GM19395 (cell line): ENCODE results near the gene DLX3.

Source experiments
- ATAC-seq: cut with Tn5 transposase; IDR thresholded peaks from one replicate; pipeline ENCODE4 v1.9.1; 2021; ENCODE audit warnings: mild to moderate bottlenecking, moderate library complexity; ENCODE audit not compliant: unreplicated experiment

Gene DLX3

GRCh38 chr17:50024808-50025207 is 29.8 kb upstream of the DLX3 start:
- ATAC-seq, result no peak

DNA sequence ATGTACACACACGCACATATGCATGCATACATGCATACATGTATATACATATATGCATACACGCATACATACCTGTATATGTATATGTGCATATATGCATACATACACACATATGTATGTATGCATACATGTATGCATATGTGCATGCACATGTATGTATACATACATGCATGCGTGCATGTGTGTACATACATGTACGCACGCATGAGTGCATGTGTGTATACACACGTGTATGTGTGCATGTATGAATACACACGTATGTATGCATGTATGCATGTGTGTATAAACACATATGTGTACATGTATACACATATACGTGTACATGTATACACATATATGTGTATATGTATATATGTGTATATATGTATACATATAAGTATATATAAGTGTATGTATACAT is 28.5 kb upstream of the DLX3 start:
- no peak for ATAC-seq

- ATAC-seq, result no peak
Observed at GRCh38 chr17:50022463-50023130, 27.6 kb upstream of the DLX3 start.

GRCh38 chr17:50021681-50022370 is 26.8 kb upstream of the DLX3 start:
- ATAC-seq, result no peak

DNA sequence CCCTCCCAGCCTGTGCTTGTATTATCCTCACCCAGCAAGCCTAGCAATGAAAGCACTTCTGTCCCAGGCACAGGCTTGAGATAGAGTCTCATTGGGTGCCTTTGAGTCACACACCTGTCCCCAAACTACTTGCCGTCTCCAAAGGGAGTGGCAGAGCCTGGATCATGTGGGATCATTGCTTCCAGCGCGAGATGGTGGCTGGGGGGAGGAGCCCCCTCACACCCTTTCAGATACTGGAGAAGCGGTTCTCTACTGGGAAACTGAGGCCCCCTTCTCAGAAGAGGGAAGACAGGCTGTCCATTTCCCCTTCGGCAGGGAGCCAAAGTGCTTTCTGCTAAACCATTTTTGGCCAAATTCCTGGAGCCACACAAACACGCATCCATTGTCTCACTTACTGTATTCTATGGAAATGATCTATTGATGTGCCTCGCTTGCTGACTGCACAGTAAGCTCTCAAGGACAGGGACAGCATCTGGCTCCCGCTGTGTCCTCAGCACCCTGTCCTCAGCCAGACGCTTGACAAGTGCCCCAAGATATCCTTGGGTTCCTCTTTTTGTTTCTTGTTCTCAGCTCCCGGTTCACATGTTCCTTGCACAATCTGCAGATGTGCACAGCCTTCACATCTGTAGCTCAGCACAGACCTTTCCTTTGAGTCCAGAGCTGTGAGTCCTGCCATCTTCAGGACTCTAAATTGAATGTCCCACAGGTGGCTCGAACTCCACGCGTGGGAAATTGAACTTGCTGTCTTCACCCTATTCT is 26.0 kb upstream of the DLX3 start:
- ATAC-seq, result no peak

GRCh38 chr17:50018909-50019308 is 23.9 kb upstream of the DLX3 start:
- no peak for ATAC-seq

DNA sequence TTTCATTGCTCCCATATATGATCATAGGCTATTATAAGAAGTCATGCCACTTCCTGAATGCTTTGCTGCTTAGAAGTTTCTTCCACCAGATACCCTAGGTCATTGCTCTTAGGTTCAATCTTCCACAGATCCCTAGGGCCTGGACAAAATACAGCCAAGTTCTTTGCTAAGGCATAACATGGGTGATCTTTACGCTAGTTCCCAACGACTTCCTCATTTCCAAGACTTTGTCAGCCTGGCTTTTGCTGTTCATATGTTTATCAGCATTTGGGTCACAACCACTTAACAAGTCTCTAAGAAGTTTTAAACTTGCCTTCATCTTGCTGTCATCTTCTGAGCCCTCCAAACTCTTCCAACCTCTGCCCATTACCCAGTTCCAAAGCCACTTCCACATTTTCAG is 20.1 kb upstream of the DLX3 start:
- no peak for ATAC-seq

DNA sequence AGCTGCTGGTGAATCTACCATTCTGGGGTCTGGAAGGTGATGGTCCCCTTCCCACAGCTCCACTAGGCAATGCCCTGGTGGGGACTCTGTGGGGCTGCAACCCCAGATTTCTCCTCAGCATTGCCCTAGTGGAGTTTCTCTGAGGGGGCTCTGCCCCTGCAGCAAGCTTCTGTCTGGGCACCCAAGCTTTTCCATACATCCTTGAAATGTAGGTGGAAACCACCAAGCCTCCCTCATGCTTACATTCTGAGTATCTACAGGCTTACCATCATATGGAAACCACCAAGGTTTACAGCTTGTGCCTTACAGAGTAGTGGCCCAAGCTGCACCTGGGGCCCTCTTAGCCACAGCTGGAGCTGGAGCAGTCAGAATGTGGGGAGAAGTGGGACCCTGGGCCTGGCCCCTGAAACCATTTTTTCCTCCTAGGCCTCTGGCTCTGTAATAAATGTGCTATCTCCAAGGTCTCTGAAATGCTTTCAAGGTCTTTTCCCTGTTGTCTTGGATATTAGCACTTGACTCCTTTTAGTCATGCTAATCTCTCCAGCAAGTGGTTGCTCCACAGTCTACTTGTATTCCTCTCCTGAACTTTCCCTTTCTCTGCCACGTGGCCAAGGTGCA is 19.6 kb upstream of the DLX3 start:
- ATAC-seq, result no peak

DNA sequence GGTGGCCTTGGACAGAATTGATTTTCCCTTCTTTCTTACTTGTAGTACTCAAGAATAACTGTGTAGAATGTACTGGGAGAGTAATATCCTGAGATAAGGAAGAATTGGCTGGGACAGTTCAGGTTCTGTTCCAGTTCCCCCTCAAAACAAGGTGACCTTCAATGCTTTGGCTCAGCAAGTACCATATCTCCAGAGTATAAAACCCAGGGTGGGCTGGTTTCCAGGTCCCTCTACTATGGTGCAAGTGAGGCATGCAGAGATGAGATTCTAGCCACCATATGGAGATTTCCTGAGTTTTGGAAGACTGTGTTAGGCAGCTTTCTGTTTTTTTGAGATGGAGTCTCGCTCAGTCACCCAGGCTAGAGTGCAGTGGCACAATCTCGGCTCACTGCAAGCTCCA is 18.1 kb upstream of the DLX3 start:
- ATAC-seq, result no peak

GRCh38 chr17:50009282-50009681 is 14.3 kb upstream of the DLX3 start:
- ATAC-seq, result no peak

GRCh38 chr17:50003911-50004310 is 8.9 kb upstream of the DLX3 start:
- ATAC-seq, result no peak

- no peak for ATAC-seq
Observed at GRCh38 chr17:49998836-49999511, 4.0 kb upstream of the DLX3 start.

GRCh38 chr17:49997773-49998703 is 3.0 kb upstream of the DLX3 start:
- no peak for ATAC-seq

DNA sequence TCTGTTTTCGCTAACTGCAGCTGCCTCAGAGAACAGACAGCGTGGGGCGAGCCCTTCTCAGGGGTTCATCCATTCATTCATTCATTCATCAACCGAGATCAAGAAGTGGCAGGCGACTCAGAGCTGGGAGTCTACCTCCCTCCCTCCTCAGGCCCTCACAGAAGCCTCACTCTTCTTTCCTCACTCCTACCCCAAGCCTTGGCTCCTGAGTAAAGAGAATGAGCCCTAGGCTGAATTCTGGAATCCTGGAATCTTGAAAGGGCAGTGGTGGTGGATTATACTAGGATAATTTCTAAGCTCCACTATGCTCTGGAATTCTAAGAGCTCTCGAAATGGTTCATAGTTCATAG is 2.3 kb upstream of the DLX3 start:
- no peak for ATAC-seq

DNA sequence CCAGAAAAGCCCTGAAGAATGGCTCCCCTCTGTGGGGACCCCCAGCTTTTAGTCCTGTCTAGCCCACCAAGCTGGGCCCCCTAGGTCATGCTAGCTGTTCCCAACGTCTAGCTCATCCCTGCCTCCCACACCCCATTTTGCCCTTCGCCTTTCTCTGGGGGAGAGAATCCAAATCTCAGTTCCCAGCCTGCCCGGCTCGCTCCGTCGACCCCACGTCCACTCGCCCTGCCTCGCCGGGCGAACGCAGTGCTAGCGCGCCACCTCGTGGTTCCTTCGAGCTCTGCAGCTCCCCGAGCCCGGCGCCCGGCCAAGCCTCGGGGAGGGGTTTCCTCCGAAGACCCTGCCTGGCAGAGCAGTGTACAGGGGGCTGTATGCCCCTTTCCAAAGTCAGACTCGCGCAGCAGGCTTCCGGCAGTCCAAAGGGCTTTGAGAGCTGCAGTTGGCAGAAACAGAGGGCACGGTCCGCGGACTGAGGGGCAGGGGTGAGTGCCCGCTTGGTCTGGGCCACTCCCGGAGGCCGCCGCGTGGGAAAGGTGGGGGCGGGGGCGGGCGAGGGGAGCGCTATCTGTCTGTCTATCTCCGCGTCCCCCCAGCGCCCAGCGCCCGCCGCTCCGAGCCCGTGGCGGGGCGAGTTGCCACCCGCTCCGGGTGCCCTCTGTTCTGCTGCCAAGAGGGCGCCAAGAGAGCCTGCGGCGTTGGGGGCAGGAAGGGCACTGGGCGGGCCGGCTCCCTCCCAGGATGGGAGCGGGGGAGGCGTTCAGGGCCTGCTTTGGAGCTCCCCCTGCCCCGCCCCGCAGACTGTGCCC is 1.7 kb upstream of the DLX3 start:
- ATAC-seq, result no peak

GRCh38 chr17:49996121-49996494 is 1.1 kb upstream of the DLX3 start:
- no peak for ATAC-seq

GRCh38 chr17:49994085-49995054 is 654 bp downstream of the DLX3 start:
- ATAC-seq, result no peak

DNA sequence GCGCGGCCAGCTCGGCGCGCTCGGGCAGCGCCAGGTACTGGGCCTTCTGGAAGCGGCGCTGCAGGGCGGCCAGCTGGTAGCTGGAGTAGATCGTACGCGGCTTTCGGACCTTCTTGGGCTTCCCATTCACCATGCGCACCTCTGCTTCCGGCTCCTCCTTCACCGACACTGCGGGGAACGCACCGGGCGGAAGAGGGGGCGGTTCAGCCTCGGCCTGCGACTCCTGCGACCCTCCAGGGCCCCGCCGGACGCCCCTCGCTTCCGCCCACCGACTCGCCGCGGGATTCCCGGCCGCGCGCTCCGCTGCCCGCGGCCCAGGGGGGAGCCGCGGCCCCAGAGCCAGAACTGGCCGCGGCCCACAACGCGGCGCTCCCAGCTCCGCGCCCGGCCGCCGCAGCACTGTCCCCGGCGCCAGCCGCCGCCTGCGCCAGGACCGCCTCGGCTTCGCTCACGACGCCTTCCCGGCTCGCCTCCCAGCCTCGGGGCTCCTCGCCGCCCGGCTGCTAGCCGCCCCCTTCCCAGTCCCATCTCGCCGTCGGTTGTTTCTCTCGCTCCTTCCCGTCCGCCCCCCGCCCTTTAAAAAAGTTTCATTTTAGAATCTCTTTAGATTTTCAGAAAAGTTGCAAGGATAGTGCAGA is 1.5 kb downstream of the DLX3 start:
- no peak for ATAC-seq
